Left lung (tissue), 10 donors: ENCODE results near the gene FLT4. TPM values are rescaled to one million over a fixed set of nuclear protein-coding genes. Genes with fewer than 3 reads are reported as not detected.
A peak's percentile ranks its signal among the peaks of the same experiment; 100 is the strongest.

Source experiments
- ATAC-seq: fragments of 200-7000 bp; cut with Tn5 transposase; one replicate; pipeline ENCODE4 v1.9.1; 2020; ENCODE audit warnings: moderate library complexity
- DNase-seq, 4 donors: peaks; one replicate each; pipeline ENCODE4 v3.0.0-alpha.2; 2013 to 2020
- H3K27ac ChIP-seq, 2 donors: fragments of 200-600 bp; sonication (generic) in 1 of 2; one replicate each; pipeline versions ENCODE4 v1.5.0 to v1.8.0; 2020 to 2021
- H3K27me3 ChIP-seq, 2 donors: fragments of 200-600 bp; sonication (generic) in 1 of 2; one replicate each; pipeline versions ENCODE4 v1.5.0 to v1.8.0; 2020 to 2021
- H3K36me3 ChIP-seq, 2 donors: fragments of 200-600 bp; sonication (generic) in 1 of 2; one replicate each; pipeline versions ENCODE4 v1.5.0 to v1.8.0; 2020 to 2021
- H3K4me1 ChIP-seq, 2 donors: fragments of 200-600 bp; one replicate each; pipeline ENCODE4 v1.8.0; 2021
- H3K4me3 ChIP-seq, 2 donors: fragments of 200-600 bp; sonication (generic) in 1 of 2; one replicate each; pipeline versions ENCODE4 v1.5.0 to v1.8.0; 2020 to 2021; ENCODE audit warnings: mild to moderate bottlenecking in 1 of 2
- H3K9me3 ChIP-seq, 2 donors: fragments of 200-600 bp; sonication (generic) in 1 of 2; one replicate each; pipeline versions ENCODE4 v1.5.0 to v1.8.0; 2020 to 2021
- CTCF ChIP-seq, 2 donors: fragments of 200-600 bp; sonication (generic) in 1 of 2; IDR thresholded peaks; one replicate each; pipeline versions ENCODE4 v1.5.0 to v1.8.0; 2021; ENCODE audit warnings: antibody characterized with exemption in 2 of 2
- intact Hi-C, 2 donors: fragments of 100-400 bp; cut with DNase I; formaldehyde crosslinking; loops; one replicate each; pipeline versions ENCODE4 v1.11.2 to v1.14.2; 2022
- polyA plus RNA-seq, 6 donors: library from polyadenylated mRNA; unstranded; fragments of 120-200 nt; gene quantifications; one replicate each; pipeline ENCODE4 v1.2.1, GENCODE V29; 2013; ENCODE audit not compliant: insufficient read length in 6 of 6
- total RNA-seq, 2 donors: library from RNA; stranded (reverse); fragmentation: NEBNext Ultra II Directional; extraction: Animal tissue kit (Norgen Biotek cat#: 25700); gene quantifications; one replicate each; pipeline ENCODE4 v1.2.1, GENCODE V29; 2021
- donor health status: DM: no; HTN: yes; CAD: no.
- donor health status: DM: no; HTN: no; CAD: no.

FLT4 gene
- total and polyA plus RNA-seq, 8 donors: 21.7 to 48.5 (median 38.2) TPM

GRCh38 chr5:180628827-180629750 is 20.3 kb downstream of the FLT4 start:
- Histone ChIP-seq H3K27me3 (no peaks in the 10 kb centered on the region), H3K9me3 (no peaks in the 10 kb centered on the region), H3K4me1 (no peaks in the 10 kb centered on the region), H3K4me3 (no peak overlapping the region), H3K36me3 (no peaks in the 10 kb centered on the region), H3K27ac (no peak overlapping the region)
- no peak for TF ChIP-seq CTCF (IDR thresholded peaks at IDR 0.05)
- ATAC-seq (no peak), DNase-seq (peak in 1 of 4 donors; percentile 74)
- intact Hi-C loops: no loop called here

- peaks cover 0 to 8% of the 10 kb centered on the region in 2 donors for H3K4me1 ChIP-seq
- no peak for TF ChIP-seq CTCF (IDR thresholded peaks at IDR 0.05)
- no peaks in the 10 kb centered on the region for H3K27me3 ChIP-seq
- no peak for ATAC-seq
- peak in 1 of 4 donors; percentile 57 for DNase-seq
- H3K36me3 ChIP-seq: no peaks in the 10 kb centered on the region
- intact Hi-C loops: no loop called here
- no peaks in the 10 kb centered on the region for H3K9me3 ChIP-seq
- H3K4me3 ChIP-seq: no peak overlapping the region
- no peak overlapping the region for H3K27ac ChIP-seq
Measured at GRCh38 chr5:180628211-180628610, 21.2 kb downstream of the FLT4 start.

- DNase-seq: peak in 1 of 4 donors; percentile 50
- intact Hi-C loops: no loop called here
- Histone ChIP-seq H3K27ac (no peak overlapping the region), H3K4me3 (no peak overlapping the region), H3K27me3 (no peaks in the 10 kb centered on the region), H3K9me3 (no peaks in the 10 kb centered on the region), H3K36me3 (no peaks in the 10 kb centered on the region), H3K4me1 (peaks cover 0 to 11% of the 10 kb centered on the region in 2 donors)
- TF ChIP-seq CTCF (IDR thresholded peaks at IDR 0.05): no peak
- no peak for ATAC-seq
Measured at GRCh38 chr5:180627386-180628120, 21.8 kb downstream of the FLT4 start.

GRCh38 chr5:180626661-180627385 is 22.6 kb downstream of the FLT4 start:
- peaks cover 0 to 11% of the 10 kb centered on the region in 2 donors for H3K4me1 ChIP-seq
- H3K27ac ChIP-seq: no peak overlapping the region
- H3K9me3 ChIP-seq: no peaks in the 10 kb centered on the region
- intact Hi-C loops: no loop called here
- no peaks in the 10 kb centered on the region for H3K36me3 ChIP-seq
- H3K4me3 ChIP-seq: no peak overlapping the region
- ATAC-seq: no peak
- no peak for TF ChIP-seq CTCF (IDR thresholded peaks at IDR 0.05)
- DNase-seq: peak in 1 of 4 donors; percentile 73
- H3K27me3 ChIP-seq: no peaks in the 10 kb centered on the region
